Neuronal stem cell (in vitro differentiated cells): ENCODE measurements around the gene ANO9.

Source experiments
- DNase-seq: peaks from one replicate; pipeline ENCODE4 v3.0.0-alpha.2; 2013; ENCODE audit warnings: low spot score
- H2AFZ ChIP-seq: one replicate; pipeline ENCODE4 v1.6.1; 2013; ENCODE audit warnings: mild to moderate bottlenecking, low read length, inconsistent platforms
- H2AK5ac ChIP-seq: 2 replicates; pipeline ENCODE4 v1.6.1; 2013; ENCODE audit warnings: low read depth, mild to moderate bottlenecking, inconsistent platforms, low read length, moderate library complexity, mixed read lengths
- H2BK120ac ChIP-seq: 2 replicates; pipeline ENCODE4 v1.6.1; 2013; ENCODE audit warnings: low read depth, mild to moderate bottlenecking, inconsistent platforms, low read length, moderate library complexity, mixed read lengths
- H2BK12ac ChIP-seq: one replicate; pipeline ENCODE4 v1.6.1; 2013; ENCODE audit warnings: low read length, inconsistent platforms
- H2BK15ac ChIP-seq: 2 replicates; pipeline ENCODE4 v1.6.1; 2013; ENCODE audit warnings: mild to moderate bottlenecking, low read length, inconsistent platforms, mixed read lengths
- H2BK5ac ChIP-seq: one replicate; pipeline ENCODE4 v1.6.1; 2013; ENCODE audit warnings: inconsistent platforms, mild to moderate bottlenecking, low read length, moderate library complexity
- H3K14ac ChIP-seq: one replicate; pipeline ENCODE4 v1.6.1; 2013; ENCODE audit warnings: low read length, inconsistent platforms
- H3K18ac ChIP-seq: 2 replicates; pipeline ENCODE4 v1.6.1; 2013; ENCODE audit warnings: low read length, inconsistent platforms
- H3K23ac ChIP-seq: 2 replicates; pipeline ENCODE4 v1.6.1; 2013; ENCODE audit warnings: low read depth, mild to moderate bottlenecking, mixed read lengths, low read length, inconsistent platforms; ENCODE audit not compliant: poor library complexity
- H3K27ac ChIP-seq: replicated peaks from 3 replicates; pipeline ENCODE4 v1.5.1; 2013; ENCODE audit warnings: low read length, inconsistent platforms
- H3K27me3 ChIP-seq, 3 experiments: 2 replicates each; pipeline ENCODE4 v1.6.1; 2013; ENCODE audit warnings: low read length in 3 of 3, mild to moderate bottlenecking in 2 of 3, inconsistent platforms in 1 of 3, low read depth in 1 of 3, mixed read lengths in 1 of 3, moderate library complexity in 1 of 3; ENCODE audit not compliant: control insufficient read depth in 3 of 3, insufficient read depth in 3 of 3
- H3K36me3 ChIP-seq, 2 donors: replicated peaks in 1 of 2; 2 replicates each; pipeline ENCODE4 v1.6.1; 2013; ENCODE audit warnings: low read length in 2 of 2; ENCODE audit not compliant: control insufficient read depth in 2 of 2, insufficient read depth in 2 of 2
- H3K4ac ChIP-seq: 2 replicates; pipeline ENCODE4 v1.6.1; 2013; ENCODE audit warnings: inconsistent platforms, mild to moderate bottlenecking, low read length, moderate library complexity
- H3K4me1 ChIP-seq, 2 donors: 1 replicate in 1 of 2; 2 replicates in 1 of 2; pipeline ENCODE4 v1.6.1; 2013; ENCODE audit warnings: low read length in 2 of 2, low read depth in 1 of 2; ENCODE audit not compliant: control insufficient read depth in 2 of 2, insufficient read depth in 1 of 2
- H3K4me2 ChIP-seq: one replicate; pipeline ENCODE4 v1.6.1; 2013; ENCODE audit warnings: mild to moderate bottlenecking, low read length, inconsistent platforms; ENCODE audit not compliant: insufficient read depth, poor library complexity, severe bottlenecking
- H3K4me3 ChIP-seq, 2 donors: 2 replicates each; pipeline ENCODE4 v1.5.1; 2013; ENCODE audit warnings: low read length in 2 of 2, mild to moderate bottlenecking in 2 of 2, inconsistent platforms in 1 of 2, moderate library complexity in 1 of 2
- H3K79me1 ChIP-seq: one replicate; pipeline ENCODE4 v1.6.1; 2013; ENCODE audit warnings: low read depth, mild to moderate bottlenecking, inconsistent platforms, low read length, moderate library complexity
- H3K9ac ChIP-seq: one replicate; pipeline ENCODE4 v1.6.1; 2013; ENCODE audit warnings: mild to moderate bottlenecking, low read depth, low read length, inconsistent platforms; ENCODE audit not compliant: poor library complexity
- H3K9me3 ChIP-seq, 2 donors: replicated peaks in 1 of 2; 2 replicates each; pipeline versions ENCODE3 to v1.6.1; 2013; ENCODE audit warnings: low read length in 2 of 2, mild to moderate bottlenecking in 2 of 2, inconsistent platforms in 1 of 2, low read depth in 1 of 2, mixed read lengths in 1 of 2, moderate library complexity in 1 of 2; ENCODE audit not compliant: control insufficient read depth in 2 of 2, insufficient read depth in 1 of 2
- H4K8ac ChIP-seq: one replicate; pipeline ENCODE4 v1.6.1; 2013; ENCODE audit warnings: low read depth, mild to moderate bottlenecking, inconsistent platforms, low read length, moderate library complexity
- H4K91ac ChIP-seq: one replicate; pipeline ENCODE4 v1.6.1; 2013; ENCODE audit warnings: low read length, low read depth, mild to moderate bottlenecking, inconsistent platforms; ENCODE audit not compliant: poor library complexity
- WGBS, 2 donors: extraction: QIAGEN DNeasy Blood & Tissue Kit; methylation state at CpG; one replicate each; pipeline ENCODE4 v1.1.7; 2013; ENCODE audit warnings: missing lambda C conversion rate in 2 of 2, mixed read lengths in 1 of 2; ENCODE audit not compliant: insufficient read length in 2 of 2, insufficient replicate concordance in 1 of 2; ENCODE audit errors: extremely low coverage in 2 of 2; 5-methylcytosine and 5-hydroxymethylcytosine counted together

ANO9 gene

DNA sequence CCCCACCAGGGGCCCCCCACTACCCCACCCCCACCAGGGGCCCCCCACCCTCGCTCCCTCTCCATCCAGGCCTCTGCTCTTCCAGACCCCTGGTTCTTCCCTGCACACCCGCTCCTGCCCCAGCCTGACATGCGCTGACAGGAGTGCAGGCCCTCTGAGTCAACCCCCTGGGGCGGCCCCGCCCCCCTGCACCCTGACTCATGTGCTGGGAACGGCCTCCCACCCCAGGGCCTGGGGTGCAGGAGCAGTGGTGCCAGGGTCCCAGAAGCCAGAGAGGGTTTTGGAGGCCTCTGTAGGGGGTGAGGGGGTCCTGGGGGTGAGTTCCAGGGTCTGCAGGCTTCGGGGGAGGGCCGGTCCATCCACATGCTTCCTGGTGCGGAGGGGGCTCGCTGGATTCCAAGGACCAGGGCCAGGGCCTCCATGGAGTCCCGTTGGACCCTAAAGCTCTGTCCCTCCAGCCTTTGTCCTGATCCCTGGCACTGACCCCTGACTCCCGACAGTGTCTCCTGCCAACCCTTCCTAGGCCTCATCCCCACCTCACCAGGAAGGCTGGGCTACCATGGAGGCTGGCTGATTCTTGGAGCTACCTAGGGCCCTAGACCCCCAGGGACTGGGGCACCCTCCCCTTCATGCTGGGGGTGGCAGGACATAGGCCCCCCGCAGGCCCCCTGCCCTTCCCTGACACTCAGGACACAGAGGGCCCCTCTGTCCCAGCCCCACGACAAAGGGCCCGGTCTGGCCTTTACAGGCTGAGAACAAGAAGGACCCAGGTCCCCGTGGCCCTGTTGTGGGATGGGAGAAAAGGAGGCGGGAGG lies 48.4 kb downstream of the ANO9 start:
- Histone ChIP-seq H3K14ac (peak overlapping the region; percentile 31), H2AK5ac (peak overlapping the region; percentile 97), H3K27ac (no peak overlapping the region), H3K79me1 (peaks cover 5% of the 10 kb centered on the region), H3K9ac (no peak overlapping the region), H2BK120ac (peak overlapping the region; percentile 9), H2BK15ac (peak overlapping the region; percentile 99), H3K4me2 (no peak overlapping the region), H3K4me3 (no peak overlapping the region), H4K8ac (peak overlapping the region; percentile 93), H3K4ac (peak overlapping the region; percentile 53), H3K36me3 (no peaks in the 10 kb centered on the region), H3K18ac (peak overlapping the region; percentile 96), H4K91ac (no peak overlapping the region), H3K27me3 (peaks cover 0 to 4% (median 0%) of the 10 kb centered on the region in 3 experiments), H2BK5ac (no peak overlapping the region), H3K23ac (peak overlapping the region; percentile 80), H3K9me3 (no peaks in the 10 kb centered on the region), H2BK12ac (peak overlapping the region; percentile 94), H3K4me1 (peaks cover 6 to 8% of the 10 kb centered on the region in 2 donors), H2AFZ (peak overlapping the region; percentile 59)
- no peak for DNase-seq
- WGBS, 2 donors, result no CpG with 5 or more reads among the region's 17 CpGs

DNA sequence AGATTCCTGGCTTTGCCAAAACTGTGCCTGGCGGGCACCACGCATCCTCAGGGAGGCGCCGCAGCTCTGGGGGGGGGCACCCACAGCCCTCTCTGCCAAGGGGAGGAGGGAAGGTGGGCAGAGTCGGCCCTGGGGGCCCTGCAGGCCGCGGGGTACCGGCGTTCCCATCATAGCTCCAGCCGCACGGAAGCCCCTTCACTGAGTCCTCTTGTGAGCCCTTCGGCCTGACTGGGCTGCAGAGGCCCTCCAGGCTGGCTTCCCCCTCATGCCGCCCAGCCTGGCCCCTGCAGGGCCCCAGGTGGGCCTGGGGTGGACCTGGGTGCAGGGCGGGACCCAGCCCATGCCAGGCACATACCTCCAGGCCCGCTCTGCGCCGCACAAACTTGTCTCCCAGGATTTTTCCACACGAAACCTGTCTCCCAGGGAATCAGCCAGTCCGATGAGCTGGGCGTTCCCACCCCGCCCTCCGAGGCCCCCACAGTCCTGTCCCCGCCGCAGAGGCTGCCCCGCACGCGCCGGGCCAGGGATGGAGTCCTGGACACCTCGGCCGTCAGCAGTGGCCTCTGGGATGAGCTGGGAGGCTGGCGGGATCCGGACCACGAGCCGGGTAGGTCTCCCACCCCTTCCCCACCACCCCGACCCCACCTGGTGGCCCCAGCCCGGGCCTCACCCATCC lies 49.6 kb downstream of the ANO9 start:
- Histone ChIP-seq H2AK5ac (peak overlapping the region; percentile 81), H3K27ac (no peak overlapping the region), H3K18ac (peak overlapping the region; percentile 83), H3K79me1 (peaks cover 5% of the 10 kb centered on the region), H3K9ac (no peak overlapping the region), H3K4me2 (no peak overlapping the region), H3K27me3 (peaks cover 0 to 9% (median 0%) of the 10 kb centered on the region in 3 experiments), H3K23ac (peak overlapping the region; percentile 85), H4K91ac (no peak overlapping the region), H3K4me3 (no peak overlapping the region), H2BK12ac (peak overlapping the region; percentile 41), H3K4me1 (peaks cover 6 to 8% of the 10 kb centered on the region in 2 donors), H2BK15ac (no peak overlapping the region), H3K36me3 (no peaks in the 10 kb centered on the region), H2BK120ac (no peak overlapping the region), H4K8ac (peak overlapping the region; percentile 82), H2AFZ (no peak overlapping the region), H3K9me3 (peaks cover 0 to 3% of the 10 kb centered on the region in 2 donors), H3K14ac (peak overlapping the region; percentile 82), H2BK5ac (no peak overlapping the region), H3K4ac (no peak overlapping the region)
- no peak for DNase-seq
- WGBS, 2 donors, result no CpG with 5 or more reads among the region's 36 CpGs

DNA sequence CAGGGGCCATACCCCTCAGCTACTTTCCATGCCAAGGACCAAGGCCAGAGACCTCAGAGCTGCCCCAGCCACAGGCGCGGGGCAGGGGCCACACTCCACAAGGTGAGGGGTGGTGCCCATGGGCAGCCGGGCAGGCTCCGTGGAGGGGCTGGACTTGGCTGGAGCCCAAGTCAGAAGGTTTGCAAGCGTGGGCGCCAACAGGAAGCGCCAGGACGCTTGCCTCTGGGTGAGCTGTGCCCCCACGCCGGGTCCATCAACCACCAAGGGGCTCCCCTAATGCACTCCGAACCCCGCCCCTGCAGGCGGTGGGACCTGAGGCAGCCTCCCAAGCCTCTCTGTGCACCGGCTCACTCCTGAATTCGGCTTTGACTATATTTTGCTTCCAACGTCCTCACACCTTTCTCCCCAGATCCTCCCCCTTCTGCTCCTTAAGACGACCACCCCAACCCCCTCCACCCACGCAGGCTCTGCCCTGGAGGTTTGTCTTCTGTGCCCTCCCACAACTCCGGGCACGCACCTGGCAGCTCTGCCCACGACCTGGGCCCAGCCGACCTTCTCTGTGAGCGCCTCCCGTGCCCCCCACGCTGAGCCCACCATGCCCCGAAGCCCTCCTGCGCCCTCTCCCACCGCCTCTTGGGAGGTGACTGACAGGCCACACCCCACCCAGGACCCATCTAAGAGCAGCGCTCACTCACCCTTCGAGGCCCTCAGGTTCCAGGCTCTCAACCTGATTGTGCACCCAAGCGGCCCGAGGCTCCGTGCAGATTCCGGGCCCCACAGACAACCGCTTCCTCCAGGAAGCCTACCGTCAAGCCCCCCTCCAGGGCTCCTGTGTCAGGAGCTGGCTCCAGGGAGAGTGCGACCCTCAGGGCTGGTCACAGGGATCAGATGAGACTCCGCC lies 50.4 kb downstream of the ANO9 start:
- Histone ChIP-seq H3K27ac (no peak overlapping the region), H3K36me3 (no peaks in the 10 kb centered on the region), H3K23ac (peak overlapping the region; percentile 85), H3K14ac (peak overlapping the region; percentile 97), H3K4me1 (peaks cover 6 to 8% of the 10 kb centered on the region in 2 donors), H4K91ac (no peak overlapping the region), H2BK5ac (peak overlapping the region; percentile 53), H2AK5ac (peak overlapping the region; percentile 81), H2BK15ac (peak overlapping the region; percentile 67), H3K4ac (no peak overlapping the region), H3K79me1 (peaks cover 5% of the 10 kb centered on the region), H3K4me3 (no peak overlapping the region), H2AFZ (no peak overlapping the region), H3K9me3 (peaks cover 6 to 12% of the 10 kb centered on the region in 2 donors), H3K18ac (peak overlapping the region; percentile 44), H3K4me2 (no peak overlapping the region), H4K8ac (no peak overlapping the region), H3K27me3 (peaks cover 0 to 10% (median 0%) of the 10 kb centered on the region in 3 experiments), H3K9ac (no peak overlapping the region), H2BK12ac (peak overlapping the region; percentile 73), H2BK120ac (peak overlapping the region; percentile 31)
- WGBS, 2 donors, result no CpG with 5 or more reads among the region's 38 CpGs
- DNase-seq, result no peak
